HCEC 1CT (cell line): ENCODE measurements around the gene WNT4.
A peak's percentile ranks its signal among the peaks of the same experiment; 100 is the strongest.

Experiments used
- DNase-seq: peaks from one replicate; pipeline ENCODE4 v3.0.0-alpha.2; 2017

Gene WNT4

DNA sequence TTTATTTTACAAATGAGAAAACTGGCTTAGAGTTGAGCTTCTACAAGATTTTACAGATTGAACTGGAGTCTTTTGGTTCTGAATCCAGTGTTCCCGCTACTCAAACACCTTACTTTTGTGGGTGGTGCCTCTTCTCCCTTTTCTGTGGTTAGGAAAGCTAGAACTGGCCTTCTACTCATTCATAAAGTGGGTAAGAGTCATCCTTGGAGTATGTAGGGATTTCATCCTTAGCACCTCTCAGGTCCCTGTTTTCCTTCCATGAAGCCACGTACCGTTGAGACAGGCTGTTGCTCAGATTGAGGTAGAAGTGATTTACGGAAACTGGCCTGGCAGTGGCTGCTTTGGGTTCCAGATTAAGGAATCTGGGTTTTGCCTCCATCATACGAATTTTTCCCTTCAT lies 35.8 kb downstream of the WNT4 start:
- no peak for DNase-seq

DNA sequence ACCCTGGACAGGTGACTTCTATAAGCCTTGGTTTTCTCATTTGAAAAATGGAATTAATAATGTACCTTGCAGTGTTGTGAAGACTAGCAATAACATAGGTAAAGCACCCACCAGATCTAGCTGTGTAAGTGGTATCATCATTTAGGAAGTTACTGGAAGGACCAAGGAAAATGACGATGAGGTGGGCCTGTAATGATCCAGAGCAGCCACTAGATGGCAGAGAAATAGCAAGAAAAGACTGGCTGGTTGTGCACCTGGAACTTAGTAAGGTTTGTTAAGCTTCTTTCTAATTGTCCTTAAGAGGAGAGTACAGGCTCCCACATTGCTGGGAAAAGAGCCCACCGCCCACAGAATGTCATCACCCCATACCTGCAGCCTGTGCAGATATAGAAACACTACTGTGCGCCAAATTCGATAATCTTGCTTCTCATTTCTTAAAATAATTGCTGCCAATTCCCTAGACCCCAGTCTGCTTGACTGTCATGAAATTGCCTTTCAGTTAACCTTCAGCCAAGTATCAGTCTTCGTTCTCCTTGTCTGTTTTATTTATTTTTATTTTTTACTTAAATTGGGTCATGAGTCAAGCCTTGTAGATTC lies 37.2 kb downstream of the WNT4 start:
- DNase-seq: peak; percentile 57

DNA sequence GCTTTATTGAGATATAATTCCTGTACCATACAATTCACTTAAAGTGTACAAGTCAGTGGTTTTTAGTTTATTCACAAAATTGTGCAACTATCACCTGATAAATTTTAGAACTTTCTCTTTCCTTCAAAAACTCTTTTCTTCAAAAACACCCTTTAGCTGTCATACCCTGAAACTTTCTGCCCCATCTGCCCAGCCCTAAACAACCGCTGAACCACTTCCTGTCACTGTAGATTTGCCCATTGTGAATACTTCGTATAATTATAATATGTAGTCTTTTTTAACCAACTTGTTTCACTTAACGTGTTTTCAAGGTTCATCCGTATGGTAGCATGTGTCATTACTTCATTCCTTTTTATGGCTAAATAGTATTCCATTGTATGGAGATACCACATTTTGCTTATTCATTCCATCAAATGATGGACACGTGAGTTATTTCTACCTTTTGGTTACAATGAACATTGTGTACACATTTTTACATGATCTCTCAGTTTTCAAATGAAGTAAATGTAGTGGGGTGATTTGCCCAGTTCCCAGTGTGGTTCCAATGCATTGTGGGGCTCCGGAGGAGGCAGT lies 37.9 kb downstream of the WNT4 start:
- no peak for DNase-seq

DNA sequence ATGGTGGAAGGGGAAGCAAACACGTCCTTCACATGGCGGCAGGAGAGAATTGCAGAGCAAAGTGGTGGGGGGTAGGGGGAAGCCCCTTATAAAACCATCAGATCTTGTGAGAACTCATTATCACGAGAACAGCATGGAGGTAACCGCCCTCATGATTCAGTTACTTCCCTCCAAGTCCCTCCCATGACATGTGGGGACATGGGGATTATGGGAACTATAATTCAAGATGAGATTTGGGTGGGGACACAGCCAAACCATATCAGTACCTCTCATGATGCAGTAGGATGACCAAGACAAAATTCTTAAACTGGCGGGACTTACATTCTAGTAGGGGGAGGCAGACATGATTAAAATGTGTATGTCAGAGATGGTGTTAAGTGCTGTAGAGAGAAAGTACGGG lies 38.8 kb downstream of the WNT4 start:
- DNase-seq: no peak

DNA sequence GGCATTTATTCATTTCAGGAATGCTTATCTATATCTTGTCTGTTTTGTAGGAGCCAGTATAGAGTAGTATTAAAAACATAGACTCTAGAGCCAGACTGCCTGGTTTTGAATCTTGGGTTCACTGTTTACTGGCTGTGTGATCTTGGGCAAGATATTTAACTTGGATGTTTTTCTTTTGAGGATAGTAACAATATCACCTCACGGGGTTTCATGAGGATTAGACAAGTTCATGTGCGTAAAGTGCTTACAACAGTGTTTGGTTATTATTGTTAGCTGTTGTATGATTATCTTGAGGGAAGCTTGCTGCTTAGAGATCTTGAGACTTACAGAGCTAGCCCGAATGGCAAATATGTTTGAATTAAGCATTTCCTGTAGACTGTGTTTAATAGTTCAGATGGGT lies 40.2 kb downstream of the WNT4 start:
- DNase-seq: no peak

DNA sequence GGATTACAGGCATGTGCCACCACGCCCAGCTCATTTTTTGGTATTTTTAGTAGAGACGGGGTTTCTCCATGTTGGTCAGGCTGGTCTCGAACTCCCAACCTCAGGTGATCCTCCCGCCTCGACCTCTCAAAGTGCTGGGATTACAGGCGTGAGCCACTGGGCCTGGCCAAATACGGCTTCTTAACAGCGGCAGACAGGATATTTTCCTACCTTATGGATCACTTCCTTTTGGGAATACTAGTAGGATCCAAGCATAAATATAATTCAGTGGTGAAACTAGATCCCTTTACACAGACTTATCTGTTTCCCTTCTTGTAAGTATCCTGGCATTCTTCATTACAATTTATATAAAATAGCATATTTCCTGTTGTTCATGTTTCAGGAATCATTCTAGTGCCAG lies 40.9 kb downstream of the WNT4 start:
- no peak for DNase-seq

DNA sequence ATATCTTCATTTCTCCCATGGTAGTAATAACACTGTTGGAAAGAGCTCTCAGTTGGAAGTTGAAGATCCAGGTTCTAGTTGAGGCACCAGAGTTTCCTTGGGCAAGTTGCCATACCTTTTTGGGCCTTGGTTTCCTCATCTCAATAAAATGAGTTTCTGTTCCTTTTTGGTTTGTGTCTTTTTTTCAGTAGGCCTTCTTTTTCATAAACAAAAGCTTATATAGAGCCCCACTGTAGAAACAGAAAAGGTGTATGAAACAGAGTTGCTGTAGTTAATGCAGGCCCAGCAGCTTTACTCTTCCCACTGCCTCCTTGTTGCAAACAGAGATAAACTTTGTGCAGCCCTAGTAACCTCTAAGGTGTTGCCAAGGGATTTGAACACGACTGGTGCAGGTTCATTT lies 41.7 kb downstream of the WNT4 start:
- no peak for DNase-seq

DNA sequence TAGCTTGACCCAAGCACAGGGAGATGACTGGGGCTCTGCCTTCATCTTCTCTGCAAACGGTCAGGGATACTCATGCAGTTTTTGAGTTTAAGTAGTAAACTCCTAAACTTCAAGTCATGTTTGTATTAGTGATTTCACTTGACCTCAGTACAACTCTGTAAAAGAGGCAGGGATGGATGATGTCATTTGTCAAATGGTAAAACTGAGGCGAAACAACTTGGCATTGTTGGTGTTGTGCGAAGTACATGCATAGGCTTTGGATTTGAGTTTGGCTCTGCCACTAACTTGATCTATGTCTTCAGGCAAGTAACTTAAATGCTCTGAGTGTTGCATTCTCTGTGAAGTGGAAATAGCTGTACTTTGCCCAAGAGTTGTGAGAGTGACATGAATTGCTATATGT lies 42.7 kb downstream of the WNT4 start:
- DNase-seq: no peak

DNA sequence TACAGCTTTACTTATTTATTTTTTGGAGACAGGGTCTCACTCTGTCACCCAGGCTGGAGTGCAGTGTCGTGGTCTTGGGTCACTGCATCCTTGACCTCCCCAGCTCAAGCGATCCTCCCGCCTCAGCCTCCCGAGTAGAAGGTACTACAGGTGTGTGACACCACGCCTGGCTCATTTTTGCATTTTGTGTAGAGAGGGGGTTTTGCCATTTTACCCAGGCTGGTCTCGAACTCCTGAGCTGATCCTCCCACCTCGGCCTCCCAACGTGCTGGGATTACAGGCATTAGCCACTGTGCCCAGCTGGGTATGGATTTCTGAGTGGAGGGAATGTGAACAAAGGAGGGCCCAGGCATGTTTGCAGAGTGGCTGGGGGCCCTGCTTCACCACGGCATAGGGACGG lies 44.1 kb downstream of the WNT4 start:
- DNase-seq: no peak

DNA sequence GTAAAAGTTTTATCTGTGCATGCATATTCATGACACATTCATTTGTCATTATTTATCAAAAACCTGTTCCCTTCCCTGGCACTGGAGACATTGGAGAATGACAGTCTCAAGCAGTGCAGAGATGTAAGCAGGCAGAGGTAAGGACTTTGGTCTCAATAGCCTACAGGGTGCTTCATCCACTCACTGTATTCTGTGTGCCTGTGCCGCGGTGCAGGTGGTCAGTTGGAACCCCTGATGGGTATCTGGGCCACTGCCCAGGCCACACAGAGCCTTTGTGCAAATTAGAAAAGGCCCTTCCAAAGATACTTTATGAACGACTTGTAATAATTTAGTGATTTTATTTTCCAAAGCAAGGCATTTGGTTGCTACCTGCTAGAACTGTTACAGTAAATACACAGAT lies 46.4 kb downstream of the WNT4 start:
- no peak for DNase-seq

DNA sequence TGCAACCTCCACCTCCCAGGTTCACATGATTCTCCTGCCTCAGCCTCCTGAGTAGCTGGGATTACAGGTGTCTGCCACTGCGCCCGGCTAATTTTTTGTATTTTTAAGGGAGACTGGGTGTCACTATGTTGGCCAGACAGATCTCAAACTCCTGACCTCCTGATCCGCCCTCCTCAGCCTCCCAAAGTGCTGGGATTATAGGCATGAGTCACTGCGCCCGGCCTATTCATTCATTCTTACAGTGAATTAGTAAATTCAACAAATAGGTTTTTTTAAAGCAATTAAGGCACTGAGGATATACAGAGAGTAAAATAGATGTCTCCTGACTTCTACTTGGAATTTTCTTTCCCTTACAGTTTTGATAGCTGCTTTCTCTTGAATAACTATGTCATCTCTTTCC lies 46.9 kb downstream of the WNT4 start:
- peak; percentile 16 for DNase-seq

DNA sequence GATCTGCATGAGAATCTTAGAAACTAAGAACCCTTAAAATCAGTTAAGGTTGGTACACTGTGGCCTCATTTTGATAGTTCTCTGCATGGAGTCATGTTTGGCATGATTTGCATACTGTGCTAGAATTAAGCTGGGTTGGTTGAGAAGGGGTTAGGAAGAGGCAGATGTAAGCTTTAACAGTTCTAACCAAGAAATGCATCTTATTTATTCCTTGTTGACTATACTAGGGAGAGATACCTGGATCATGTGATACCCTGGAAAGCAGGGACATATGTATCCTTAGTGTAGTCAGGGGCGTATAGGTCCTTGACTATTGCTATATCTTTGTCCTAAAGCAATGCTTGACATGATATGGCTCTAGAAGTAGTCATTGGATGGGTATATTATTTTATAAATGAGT lies 49.4 kb downstream of the WNT4 start:
- DNase-seq: no peak

DNA sequence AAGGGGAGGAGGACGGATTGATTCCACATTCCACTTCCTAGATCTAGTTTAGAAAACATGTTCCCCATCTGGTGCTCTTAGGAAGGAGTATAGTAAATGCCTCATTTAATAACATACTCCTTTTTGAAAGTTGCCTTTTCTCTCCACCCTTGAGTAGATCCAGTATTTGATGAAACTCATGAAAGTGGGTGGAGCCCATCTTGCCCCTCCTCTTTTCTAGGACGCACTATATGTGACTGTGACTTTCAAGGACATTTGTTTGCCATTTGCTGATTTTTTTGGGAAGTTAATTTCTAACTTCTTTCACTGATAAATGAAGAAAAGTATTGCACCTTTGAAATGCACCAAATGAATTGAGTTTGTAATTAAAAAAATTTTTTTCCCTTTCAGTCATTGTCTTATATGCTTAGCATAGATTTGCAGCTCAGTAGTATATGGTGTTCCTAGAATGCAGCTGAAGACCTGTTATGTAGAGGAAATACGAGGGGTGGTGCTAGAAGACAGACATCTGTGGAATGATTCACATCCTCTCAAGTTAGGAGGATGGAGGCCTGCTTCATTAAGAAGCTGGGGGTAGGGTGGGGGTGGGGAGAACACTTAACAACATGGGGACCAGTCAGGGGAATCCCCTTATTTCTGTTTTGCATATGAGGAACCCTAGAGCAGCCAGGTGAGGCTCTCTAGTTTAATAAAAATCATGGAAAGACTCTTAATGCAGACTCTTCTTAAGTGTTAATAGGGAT lies 50.7 kb downstream of the WNT4 start:
- DNase-seq: peak; percentile 74

DNA sequence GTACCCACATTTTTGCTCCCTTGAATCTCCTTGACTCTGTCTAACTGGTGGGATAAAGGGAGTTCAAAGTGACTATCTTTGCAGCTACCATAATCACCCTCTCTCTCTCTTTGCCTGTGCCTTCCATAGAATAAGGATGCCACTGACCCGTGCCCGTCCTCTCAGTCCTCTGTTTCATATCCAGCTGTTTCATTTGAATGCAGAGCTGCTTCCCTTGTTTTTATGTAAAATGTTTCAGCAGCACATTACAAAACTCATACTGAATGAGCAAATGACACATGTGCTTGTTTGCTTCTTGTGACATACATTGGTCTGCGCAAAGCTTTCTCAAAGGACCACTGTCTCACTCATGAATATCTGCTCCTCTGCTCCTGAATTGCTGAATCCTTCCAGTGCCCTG lies 52.0 kb downstream of the WNT4 start:
- no peak for DNase-seq

DNA sequence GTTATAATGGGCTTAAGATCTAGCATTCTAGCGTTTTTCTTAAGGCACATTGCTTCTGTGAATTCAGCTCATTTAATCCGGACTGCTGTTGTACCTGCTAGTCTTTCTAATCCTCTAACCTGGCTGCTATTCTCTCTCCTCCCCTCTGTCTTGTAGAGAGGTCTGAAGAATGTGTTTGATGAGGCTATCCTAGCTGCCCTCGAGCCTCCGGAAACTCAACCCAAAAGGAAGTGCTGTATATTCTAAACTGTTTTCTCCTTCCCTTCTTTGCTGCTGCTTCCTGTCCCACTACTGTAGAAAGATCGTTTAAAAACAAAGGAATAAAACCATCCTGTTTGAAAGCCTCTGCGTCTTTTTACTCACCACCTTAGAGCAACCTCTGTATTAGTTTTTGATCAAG lies 53.1 kb downstream of the WNT4 start:
- DNase-seq: no peak

DNA sequence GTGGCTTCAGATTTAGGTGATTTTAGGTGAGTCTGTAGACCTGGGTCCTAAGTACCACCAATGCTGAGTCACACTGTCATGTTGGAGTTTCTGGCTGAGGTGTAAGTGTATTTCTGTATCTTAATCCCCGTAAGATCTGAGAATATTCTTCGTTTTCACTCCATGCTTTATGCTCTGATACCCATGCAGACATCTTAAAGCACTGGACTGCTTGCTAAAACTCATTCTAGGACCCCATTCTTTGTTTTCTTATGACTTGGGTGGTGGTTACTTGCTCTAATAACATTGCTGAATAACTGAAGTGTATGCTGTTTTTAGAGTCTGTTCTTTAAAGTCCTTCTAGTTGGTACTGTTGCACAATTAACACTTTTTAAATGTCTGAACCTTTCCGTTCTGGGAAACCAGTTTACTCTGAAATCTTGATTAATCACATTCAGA lies 53.7 kb downstream of the WNT4 start:
- no peak for DNase-seq

DNA sequence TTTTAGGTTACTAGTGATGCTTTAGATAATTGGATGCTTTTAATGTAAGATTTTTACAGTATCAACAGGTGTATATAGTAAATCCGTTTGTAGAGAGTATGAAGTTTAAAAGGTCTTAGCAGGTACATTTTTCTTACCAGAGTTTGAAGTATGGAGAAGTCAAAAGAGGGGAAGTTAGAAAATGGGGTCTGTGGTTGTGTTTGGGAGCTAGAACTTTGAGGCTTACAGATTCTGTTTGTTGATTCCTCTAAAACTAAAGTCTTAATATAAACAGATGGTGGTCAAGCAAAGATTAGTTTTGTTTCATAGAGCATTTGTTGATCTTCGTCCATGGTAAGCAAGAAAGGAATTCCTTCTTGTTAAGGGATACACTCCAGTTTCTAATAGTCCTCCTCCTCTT lies 54.6 kb downstream of the WNT4 start:
- no peak for DNase-seq

DNA sequence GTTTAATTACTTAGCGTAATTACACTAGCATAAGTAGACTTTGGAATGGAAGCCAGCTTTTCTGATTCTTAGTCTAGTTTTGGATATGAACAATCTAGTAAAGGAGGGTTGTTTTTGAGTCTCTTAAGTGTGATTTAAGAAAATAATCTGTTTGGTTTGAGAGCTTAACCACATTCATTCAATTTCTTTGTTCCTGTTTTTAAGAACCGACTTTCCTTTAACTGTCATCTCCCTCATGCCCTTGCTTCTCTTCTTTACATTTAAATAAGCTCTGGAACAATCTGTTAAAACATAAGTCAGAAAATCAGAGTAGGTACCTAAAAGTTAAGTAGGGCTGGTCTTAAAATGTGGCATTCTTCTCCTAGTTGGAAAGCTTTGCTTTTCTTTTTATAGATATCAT lies 62.7 kb downstream of the WNT4 start:
- no peak for DNase-seq

DNA sequence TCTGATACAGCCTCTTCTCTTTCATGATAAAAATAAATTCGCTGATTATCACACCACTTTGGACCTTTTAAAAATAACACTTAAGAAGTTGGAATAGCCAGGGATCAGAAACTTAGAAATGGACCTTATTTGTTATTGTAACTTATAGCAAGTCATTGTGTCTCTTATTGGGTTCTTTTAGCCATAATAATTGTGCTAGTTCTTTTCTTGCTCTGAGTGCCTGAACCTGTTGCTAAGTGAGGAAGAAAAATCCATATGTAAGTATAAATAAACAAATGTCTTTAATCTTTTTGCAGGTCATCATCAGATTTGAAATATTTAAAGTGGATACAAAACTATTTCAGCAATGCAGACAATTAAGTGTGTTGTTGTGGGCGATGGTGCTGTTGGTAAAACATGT lies 64.8 kb downstream of the WNT4 start:
- no peak for DNase-seq

DNA sequence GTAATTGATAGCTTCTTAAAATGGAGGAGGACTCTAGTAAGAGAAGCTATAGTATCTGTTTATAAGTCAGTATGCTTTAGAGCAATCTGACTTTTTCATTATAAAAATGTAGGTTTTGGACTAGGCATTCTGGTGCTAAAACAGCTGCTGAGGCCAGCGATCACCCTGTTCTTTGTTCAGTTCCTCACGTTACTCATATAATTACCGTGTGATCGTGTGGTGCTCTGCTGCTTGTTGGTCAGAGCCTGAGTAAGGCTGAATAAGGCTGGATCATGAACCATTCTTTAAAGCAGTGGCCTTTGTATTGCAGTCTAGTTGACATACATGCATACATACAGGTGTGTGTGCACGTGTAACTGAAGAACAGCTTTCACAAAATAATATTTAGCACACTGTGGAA lies 65.2 kb downstream of the WNT4 start:
- peak; percentile 53 for DNase-seq

DNA sequence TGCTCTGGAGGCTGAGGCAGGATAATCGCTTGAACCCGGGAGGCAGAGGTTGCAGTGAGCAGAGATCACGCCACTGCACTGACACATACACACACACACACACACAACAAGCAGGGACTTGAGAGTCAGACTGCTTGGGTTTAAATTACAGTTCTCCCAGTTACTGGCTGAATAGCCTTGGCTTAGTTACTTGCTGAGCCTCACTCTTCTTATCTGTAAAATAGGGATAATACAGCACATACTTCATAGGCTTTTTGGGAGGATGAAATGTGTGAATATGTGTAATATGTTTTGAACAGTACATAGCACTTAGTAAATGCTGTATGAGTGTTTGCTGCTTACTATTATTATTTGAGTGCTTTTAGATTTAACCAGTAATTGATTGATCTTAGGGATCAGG lies 66.6 kb downstream of the WNT4 start:
- no peak for DNase-seq

DNA sequence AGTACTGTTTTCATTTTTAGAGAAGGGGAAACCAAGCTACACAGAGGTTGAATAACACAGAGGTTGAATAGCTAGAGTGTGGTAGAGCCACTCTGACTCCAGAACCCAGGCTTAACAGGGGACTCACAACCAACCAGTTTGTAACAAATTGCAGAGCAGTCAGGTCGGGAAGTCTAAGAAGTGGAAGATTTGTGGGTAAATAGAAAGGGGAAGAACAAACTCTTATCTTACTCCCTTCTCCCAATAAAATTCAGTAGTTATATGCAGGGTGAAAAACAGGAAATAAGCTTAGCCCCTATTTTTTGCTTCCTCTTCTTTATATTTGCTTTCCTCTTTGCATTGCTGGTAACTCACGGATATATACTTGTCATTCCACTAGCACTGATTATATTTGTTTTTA lies 67.2 kb downstream of the WNT4 start:
- DNase-seq: no peak

DNA sequence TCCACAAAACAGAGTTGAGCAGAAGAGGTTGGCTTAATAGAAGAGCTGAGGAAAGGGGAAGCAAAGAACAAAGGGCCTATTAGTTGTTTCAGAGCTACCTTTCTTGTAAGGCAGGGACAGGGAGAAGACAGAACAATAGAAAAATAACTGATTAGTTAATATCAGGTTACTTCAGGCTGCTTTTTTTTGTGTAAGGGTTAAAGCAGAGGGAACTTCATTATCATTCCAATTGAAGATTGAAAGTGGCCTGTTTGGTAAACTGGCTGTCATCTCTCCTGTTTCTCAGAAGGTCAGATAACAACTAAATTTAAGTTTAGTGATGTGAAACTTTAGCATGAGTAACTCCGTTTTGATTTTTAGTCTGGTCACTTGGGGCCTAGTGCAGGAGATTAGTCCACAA lies 68.1 kb downstream of the WNT4 start:
- no peak for DNase-seq

DNA sequence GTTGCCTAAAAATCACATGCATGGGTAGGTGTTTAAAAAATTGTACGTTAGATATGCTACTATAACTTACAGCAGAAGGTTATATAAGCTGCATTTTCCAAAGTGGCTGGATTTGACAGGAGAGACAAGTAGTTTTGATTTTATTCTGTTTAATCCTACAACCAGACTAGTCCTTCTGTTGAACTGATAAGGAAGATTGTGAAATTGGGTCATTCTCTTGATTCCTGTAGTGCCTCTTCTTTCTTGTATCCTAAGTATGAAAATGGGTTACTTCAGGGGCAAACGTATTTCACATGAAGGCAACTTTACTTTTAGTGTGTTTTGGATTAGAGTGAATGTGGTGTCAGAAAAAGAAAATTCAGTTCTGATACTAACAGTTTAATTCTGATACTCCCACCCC lies 71.4 kb downstream of the WNT4 start:
- DNase-seq: no peak
